ENCODE results near the gene GABARAP.

GABARAP gene

DNA sequence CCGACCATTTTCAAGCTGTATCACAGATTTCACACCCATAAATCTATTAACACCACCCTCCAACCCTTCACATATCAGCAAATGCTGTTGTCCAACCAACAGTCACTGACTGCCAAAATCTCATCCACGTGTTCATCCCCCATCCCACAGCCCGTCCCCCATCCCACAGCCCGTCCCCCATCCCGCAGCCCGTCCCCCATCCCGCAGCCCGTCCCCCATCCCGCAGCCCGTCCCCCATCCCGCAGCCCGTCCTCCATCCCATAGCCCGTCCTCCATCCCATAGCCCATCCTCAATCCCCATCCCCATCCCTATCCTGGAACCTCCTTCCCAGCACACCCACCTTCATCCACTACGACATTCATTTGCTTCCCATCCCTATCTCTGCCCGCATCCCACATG, 36.7 kb downstream of the GABARAP start:
- no peak for DNase-seq

DNA sequence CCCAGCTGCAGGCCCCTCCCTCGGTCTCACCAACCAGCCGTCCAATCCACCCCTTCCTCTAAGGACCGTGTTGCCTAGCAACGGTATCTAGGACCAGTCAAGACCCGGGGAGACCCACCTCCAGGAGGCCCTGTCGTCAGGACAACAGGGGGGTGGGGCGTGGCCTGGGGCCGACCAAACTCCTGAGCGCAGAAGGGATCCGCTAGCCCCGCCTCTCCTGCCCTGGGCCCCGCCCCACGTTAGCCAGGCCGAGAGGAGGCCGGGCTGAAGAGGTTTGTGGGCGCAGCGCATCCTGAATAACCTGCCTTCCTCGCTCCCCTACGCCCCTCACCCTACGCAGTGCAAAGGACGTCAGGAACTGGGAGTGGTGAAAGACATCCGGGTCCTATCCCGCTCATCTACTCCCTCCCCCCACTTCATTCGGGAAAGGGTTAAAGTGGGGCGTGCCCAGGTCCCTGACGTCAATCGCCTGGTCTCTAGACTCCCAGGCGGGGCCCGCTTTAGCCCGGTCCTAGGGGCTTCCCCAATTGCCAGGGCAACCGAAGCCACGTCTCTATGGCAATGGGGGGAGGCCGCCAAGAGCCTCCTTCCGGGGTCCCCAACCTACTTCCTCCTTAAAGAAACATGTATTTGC, 37.3 kb downstream of the GABARAP start:
- peak; percentile 99 for DNase-seq

DNA sequence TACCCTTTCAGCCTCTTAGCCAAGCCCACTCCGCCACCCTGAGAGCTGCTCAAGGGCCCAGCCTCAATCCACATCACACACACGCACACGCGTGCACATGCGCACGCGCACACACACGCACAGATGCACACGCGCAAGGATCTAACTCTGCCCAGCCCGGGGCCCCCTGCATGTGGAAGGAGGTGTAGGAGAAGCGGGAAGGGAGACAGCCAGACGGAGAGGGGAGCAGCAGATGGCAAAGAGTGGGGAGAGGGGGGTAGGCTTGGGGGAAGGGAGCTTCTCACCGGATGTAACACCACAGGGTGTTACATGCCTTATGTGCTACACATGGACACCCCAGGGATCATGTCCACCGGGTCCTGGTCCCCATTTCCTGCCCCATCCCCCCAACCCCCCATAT, 37.9 kb downstream of the GABARAP start:
- no peak for DNase-seq

DNA sequence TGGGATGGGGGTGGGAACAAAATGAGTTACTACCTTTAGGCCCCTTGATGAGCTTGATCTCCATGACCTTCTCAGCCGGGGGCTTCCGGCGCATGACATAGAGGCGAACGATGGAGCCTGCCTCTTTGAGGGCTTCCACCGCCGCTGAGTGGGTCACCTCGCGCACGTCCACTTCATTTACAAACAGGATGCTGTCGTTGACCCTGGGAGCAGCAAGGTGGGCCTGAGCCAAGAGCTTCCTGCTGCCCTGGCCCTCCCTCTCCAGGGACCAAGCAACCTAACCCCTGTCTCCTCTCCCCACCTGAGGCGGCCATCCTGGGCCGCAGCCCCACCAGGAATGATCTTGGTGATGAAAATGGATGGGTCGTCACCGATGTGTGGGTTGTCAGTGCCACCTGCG, 38.9 kb downstream of the GABARAP start:
- DNase-seq = no peak

DNA sequence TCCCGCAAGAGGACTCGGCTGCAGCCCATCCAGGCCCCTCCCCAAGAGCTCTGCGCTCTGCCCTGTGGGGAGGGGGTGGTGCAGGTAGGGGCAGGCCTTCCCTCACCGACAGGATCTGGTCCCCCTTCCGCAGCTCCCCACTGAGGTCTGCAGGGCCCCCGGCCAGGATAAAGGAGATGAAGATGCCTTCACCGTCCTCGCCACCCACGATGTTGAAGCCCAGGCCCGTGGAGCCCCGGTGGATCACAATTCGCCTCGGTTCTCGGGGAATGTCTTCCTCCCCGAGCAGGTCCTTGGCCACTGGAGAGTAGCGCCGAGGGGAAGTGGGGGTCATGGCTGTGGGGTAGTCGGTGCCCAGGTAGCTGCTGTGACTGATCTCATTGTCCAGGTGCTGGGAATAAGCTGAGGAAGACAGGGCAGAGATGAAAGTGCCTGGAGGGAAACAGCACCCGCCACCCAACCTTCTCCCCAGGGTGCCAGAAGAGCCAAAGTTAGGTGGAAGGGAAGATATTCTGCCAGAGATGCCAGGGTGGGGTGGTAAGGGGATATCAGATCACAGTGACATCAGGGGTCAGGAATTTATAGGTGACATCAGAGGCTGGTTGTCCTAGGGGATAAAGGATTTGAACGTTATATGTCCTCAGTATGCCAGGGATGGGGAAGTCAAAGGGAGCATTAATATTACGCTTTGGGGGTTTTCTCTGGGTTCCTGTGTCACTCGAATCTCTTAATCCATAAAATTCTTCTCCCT, 45.4 kb downstream of the GABARAP start:
- DNase-seq = no peak

DNA sequence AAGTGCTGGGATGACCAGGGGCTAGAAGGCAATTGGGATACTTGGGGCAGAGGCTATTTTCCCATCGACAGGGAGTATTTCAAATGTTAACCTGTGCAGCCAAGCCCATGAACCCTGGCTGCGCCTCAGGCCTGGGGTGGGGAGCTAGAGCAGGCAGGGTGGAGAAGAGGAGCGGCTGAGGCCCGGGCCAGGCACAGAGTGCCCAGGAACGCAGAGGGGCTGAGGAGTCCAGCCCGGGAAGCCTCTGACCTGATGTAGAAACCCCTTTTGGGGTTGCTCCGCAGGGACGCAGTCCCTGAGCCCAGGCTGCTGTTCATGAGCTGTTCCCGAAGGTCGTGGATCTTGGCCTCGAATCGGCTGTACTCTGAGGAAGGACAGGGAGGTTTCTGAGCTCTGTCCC, 46.3 kb downstream of the GABARAP start:
- no peak for DNase-seq

DNA sequence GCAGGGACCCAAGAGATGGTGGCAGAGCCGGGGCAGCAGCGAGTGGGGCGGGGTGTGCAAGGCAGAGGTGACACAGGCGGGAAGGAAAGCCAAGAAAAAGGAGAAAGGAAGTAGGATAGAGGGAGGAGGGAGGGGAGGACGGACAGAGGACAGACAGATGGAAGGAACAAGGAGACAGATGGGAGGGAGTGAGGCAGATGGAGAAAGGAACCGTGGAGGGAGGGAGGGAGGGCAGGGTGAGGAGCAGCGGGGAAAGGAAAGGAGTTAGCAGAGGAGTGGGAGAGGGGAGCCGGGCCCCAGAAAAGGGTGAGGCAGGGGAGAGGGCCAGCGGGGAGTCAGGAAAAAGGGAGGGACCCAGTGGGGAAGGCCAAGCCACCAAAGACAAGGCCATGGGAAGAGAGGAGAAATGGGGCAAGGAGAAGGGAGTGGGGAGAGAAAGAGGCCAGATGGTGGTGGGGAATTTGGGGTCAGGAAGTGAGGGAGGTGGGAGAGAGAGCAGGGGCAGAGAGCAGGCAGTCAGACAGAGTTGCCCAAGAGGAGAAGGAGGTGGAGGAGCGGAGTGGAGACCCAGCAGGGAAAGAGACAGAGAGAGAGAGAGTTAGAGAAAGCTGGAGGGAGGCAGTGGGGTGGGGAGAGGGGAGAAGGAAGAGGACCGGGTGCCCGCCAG, 49.8 kb downstream of the GABARAP start:
- DNase-seq = no peak

DNA sequence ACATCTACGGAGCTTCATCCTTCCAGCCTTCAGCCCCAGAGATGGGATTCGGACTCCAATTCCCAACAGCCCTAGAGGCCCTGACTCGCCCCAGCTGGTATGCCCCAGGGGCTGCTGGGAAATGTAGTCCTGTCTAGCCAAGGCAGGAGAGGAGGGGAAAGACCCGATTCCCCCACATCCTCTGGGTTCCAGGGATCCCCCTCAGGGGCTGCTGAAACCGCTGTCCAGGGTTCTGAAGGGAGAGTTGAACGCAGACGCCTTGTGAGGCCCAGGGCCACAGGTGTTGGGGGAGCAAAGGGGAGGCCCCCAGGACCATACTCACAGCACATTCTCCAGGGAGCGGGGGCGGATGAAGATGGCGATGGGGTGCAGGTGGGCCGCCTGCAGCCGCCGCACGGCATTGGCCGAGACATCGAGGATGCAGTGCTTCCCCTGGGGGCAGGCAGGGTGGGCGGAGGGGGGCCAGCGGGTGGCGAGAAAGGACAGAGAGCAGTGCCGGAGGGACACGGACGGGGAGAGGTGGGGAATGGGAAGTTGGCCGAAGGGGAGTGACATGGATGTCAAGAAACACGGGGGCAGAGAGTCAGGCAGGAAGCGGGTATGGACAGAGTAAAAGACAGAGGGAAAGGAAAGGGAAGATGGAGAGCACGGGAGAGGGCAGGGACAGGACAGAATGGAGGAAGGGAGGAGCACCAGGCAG, 50.5 kb downstream of the GABARAP start:
- DNase-seq = no peak

DNA sequence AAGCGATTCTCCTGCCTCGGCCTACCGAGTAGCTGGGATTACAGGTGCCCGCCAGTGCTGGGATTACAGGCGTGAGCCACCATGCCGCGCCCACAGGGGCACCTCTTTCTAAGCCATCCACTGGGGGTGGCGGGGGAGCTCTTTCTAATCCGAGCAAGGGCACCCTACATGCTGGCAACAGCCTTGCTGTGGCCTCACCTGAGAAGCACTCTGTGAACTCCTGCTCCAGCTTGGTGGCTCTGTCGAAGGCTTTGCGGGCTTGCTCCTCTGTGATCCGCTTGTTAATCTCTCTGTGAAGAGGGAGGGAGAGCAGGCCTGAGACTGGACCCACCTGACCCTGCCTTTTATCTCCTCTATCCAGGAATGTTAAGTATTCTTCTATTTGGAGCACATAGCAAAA, 51.2 kb downstream of the GABARAP start:
- no peak for DNase-seq

DNA sequence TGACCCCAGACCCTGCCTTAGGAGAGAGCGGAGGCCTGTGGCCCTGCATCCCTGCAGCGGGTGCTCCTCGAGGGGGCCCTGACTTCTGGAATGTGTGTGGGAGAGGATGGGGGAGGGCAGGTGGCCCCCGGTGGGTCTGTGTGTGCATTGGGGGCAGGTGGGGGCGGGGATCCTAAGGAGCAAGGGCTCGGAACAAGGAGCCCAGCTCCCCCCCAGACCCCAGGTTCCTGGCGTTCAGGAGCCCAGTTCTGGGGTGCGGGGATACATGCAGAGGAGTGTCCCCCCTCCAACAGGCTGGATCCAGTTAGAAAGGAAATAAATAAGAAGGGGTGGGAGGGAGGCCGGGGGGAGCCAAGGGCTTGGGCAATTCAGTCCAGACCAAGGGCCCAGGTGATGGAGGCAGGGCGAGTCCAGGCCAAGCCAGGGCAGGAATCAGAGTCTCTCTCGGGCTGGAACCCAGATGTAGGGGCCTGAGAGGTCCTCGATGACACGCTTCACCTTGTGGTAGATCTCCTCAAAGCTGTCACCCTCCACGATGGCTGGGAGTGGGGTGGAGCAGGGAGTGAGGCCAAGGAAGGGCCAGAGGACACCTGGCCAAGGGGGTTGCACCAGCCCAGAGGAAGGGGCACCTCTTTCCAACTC, 51.9 kb downstream of the GABARAP start:
- no peak for DNase-seq
